SK-N-MC (cell line): ENCODE data around the gene MRM1.
"Not testable (repeated sequence)": the region's sequence is repeated elsewhere in the genome, so short reads cannot be mapped to it uniquely, and the experiment has no call there.

ENCODE experiments used
- EZH2 ChIP-seq: fragments of 200-600 bp; sonication (generic); IDR thresholded peaks from one replicate; pipeline ENCODE4 v1.6.1; 2017; ENCODE audit warnings: antibody characterized with exemption
- FOXP2 ChIP-seq: optimal IDR thresholded peaks from 2 replicates; pipeline ENCODE3; 2011; ENCODE audit warnings: mild to moderate bottlenecking, moderate library complexity; ENCODE audit not compliant: insufficient read depth; ENCODE audit errors: extremely low read length, control extremely low read depth
- POLR2AphosphoS5 ChIP-seq: IDR thresholded peaks from 2 replicates; pipeline ENCODE4 v1.6.1; 2012; ENCODE audit warnings: mild to moderate bottlenecking, low read depth, low read length, borderline replicate concordance

- not testable (repeated sequence) for TF ChIP-seq EZH2, POLR2AphosphoS5, FOXP2
Observed at GRCh38 chr17:36605028-36605427, 3.6 kb downstream of the MRM1 start.
